Activated gamma-delta T cell treated with Interleukin-2 at 50 U/mL for 16 hours (primary cell): Measurements from ENCODE around the gene FAM174C.

ENCODE experiments used
- DNase-seq: peaks from one replicate; pipeline ENCODE4 v3.0.0-alpha.2; 2020

Gene FAM174C

GRCh38 chr19:1262623-1263123 is 12.7 kb upstream of the FAM174C start:
- DNase-seq, result no peak

DNA sequence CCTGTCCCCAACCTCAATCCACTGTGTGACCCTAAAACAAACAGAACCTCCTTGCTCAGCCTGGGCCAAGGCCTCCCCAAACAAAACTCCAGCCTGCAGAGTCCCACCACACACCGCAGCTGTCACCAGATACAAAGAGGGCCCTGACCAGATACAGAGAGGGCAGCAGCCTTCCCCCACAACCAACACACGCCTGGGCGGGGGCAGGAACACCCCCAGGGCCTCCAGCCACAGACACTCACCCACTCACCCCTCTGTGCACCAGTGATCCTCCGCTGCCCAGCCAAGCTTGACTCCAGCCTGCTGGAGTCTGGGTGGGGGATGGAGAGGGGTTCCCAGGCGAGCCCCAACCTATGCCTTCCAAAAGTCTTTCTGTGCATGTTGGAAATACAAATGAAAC is 12.1 kb upstream of the FAM174C start:
- DNase-seq, result no peak

DNA sequence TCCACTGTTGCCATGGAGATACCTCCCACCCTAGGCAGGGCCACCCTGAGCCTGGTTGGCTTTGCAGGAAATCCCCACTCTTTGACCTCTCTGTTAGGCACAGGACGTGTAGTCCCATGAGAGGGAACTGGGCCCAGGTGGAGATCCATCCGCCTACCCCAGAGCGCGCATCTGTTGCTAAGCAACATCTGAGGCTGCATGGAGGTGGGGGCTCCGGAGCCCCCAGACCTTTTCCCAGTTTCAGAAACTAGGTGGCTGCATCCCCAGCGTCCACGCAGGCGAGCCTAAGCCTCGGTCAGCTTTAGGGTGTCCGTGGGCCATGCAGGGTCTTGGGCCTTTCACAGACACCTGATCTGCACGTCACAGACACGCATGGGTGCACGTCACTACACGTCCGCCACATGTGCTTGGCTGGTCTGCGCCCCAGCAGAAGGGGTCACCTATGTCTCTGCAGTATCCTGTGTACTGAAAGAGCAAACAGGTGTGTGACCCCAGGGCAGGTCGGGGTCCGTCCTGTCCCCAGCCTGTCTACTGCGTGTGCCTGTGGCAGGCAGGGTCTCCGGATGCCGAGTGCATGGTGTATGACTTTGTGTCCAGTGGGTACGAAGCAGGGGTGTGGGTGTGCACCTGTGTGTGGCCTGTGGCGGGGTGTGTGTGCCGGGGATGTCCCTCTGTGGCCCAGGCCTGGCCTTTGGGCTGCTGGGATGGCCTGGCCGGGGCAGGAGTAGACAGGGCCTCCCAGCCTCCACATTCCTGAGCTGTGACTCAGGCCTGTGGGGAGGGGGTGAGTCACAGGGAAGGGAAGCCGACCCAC is 10.3 kb upstream of the FAM174C start:
- no peak for DNase-seq

GRCh38 chr19:1265615-1266128 is 9.7 kb upstream of the FAM174C start:
- DNase-seq, result peak; percentile 65

- DNase-seq, result peak; percentile 83
These were observed 9.0 kb upstream of the FAM174C start for GRCh38 chr19:1266129-1266915.

DNA sequence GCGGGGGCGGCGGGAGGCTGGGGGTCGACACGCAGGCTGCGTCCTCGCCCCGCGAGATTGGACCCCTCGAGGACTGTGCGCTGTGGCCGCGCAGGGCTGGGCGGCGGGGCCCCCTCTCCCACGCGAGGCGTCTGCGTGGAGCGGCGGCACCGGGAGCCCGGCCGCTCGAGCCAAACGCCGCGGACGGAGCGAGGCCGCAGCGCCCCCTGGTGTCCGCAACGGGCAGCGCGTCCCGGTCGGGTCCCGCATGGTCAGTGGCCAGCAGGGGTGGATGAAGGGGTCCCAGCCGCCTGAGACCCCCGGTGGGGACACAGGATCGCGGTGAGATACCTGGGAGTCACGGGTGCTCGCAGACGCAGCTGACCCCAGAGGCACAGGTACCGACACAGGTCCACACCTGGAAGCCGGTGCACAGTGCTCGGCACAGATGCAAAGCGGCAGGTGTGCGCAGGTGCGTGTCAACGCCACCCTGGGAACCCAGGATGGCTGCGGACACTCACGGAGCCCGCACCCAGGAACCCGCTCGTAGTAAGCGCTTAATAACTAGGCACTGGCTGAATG is 8.3 kb upstream of the FAM174C start:
- DNase-seq, result peak; percentile 73

- DNase-seq, result no peak
These were observed 7.7 kb upstream of the FAM174C start for GRCh38 chr19:1267477-1268225.

DNA sequence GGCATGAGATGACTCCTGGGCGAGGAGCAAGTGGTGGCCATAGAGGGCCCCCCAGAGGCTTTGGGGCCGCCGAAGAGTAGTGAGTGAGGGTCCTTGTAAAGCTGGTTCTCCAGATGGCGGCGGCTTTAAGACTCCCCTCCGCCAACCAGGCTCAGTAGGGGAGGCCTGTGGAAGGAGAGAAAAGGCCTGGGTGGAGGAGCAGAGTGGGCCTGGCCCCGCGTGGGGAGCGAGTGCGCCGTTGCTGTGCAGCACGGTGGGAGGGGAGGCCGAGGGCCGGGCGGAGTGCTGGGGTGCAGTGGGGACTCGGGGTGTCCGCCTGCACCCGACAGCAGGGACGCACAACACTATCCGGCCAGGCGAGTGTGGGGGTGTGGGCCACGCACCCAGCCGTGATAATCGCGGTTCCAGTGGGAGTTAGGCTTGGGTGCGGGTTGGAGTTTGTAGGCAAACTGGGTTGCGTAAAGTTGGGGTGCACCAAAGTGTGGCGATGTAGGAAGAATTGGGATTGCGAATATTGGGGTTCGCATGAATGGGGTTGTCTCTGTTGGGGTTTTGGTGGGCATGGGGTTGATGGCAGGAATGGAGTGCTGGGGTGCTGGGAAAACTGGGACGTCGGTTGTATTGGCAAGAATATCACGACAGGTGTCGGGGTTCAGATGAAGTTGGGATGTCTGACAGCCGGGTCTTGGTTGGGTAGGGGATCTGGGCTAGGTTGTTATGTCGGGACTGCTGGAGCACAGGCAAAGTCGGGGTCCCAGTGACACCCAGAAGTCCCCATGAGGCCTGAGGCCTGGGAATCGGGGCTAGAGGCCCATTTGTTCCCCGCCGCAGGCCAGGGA is 6.9 kb upstream of the FAM174C start:
- DNase-seq, result no peak

GRCh38 chr19:1269065-1269477 is 6.3 kb upstream of the FAM174C start, which contains the start of gene CIRBP:
Gene CIRBP (plus strand): TSS chr19:1269332. CDS start chr19:1270934, 1,602 bp downstream.
- peak; percentile 100 for DNase-seq

GRCh38 chr19:1269478-1270212 is 5.7 kb upstream of the FAM174C start:
- peak; percentile 85 for DNase-seq

GRCh38 chr19:1270213-1270853 is 5.0 kb upstream of the FAM174C start:
- no peak for DNase-seq

- no peak for DNase-seq
These were observed 4.3 kb upstream of the FAM174C start for GRCh38 chr19:1270854-1271527.

- DNase-seq, result no peak
These were observed 3.6 kb upstream of the FAM174C start for GRCh38 chr19:1271528-1272422.

DNA sequence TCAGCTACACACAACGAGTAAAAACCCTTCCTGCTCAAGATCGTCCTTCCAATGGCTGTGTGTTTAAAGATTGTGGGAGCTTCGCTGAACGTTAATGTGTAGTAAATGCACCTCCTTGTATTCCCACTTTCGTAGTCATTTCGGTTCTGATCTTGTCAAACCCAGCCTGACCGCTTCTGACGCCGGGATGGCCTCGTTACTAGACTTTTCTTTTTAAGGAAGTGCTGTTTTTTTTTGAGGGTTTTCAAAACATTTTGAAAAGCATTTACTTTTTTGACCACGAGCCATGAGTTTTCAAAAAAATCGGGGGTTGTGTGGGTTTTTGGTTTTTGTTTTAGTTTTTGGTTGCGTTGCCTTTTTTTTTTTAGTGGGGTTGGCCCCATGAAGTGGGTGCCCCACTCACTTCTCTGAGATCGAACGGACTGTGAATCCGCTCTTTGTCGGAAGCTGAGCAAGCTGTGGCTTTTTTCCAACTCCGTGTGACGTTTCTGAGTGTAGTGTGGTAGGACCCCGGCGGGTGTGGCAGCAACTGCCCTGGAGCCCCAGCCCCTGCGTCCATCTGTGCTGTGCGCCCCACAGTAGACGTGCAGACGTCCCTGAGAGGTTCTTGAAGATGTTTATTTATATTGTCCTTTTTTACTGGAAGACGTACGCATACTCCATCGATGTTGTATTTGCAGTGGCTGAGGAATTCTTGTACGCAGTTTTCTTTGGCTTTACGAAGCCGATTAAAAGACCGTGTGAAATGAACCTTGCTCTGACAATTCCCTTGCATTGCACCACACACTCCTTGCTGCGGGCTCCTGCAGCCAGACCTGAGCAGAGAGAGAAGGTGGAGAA is 2.7 kb upstream of the FAM174C start:
- DNase-seq, result no peak

GRCh38 chr19:1273263-1274041 is 1.9 kb upstream of the FAM174C start:
- no peak for DNase-seq

DNA sequence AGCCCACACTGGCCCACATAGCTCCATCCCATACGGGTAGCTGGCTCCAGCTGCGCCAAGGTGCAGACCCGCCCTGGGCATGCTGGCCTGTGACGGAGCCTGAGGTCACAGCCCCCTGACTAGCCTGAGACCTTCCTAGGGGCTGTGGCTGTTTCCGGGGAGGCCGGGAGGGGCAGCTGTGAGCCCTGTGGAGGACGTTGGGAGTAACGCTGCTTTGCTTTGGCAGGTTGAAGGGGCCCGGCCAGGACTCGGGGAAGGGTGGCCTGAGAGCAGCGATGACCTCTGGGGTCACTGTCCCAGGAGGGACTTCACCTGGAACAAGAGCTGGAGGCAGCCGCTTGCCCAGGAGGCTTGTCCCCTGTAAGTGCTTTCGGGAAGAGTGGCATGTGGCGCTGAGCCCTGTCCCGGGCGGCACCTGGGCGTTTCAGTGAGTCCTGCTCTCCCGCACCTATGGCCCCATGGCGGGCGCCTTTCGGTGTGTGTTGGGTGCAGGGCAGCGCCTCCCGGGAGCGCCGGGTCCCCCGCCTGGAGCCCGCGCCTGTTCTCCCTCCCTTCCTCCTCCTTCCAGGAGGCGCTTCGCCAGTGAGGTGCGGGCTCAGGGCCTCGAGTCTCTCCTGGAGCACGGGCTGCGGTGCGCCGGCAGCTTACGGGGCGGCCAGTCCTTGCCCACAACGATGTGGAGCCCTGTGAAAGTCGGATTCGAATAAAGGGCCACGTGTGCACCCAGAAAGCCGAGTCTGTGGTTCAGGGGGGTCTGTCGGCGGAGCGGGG is 1.1 kb upstream of the FAM174C start:
- no peak for DNase-seq
